ENCODE results near the gene LCN6. TPM values are rescaled to one million over a fixed set of nuclear protein-coding genes. Genes with fewer than 3 reads are reported as not detected.

Gene LCN6
- polyA plus RNA-seq, 1 donor from 2014 or later: not detected

DNA sequence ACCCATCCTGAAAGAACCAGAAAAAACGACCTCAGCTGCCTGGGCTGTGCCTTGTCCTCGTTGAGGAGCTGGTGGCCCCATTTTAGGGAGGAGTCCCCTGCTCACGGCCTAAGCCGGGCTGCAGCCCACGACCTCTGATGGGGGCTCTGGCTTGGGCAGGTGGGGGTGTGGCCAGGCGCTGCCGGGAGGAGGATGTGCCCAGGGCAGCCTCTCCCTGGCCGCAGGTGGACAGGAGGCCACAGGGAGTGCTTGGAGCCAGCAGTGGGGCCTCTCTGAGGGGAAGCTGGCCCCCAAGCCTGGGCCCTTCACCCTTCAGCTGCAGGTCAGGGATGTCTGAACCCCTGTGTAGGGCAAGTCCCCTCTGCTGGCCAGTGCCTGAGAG, 33.4 kb downstream of the LCN6 start:
- Histone ChIP-seq H3K9me2 (ENCODE audit: insufficient read depth, low read length) (no peaks in the 10 kb centered on the region), H2AFZ (ENCODE audit: low read depth, low read length) (no peak overlapping the region), H3K36me3 (ENCODE audit: insufficient read depth, low read length) (no peaks in the 10 kb centered on the region), H3K27ac (ENCODE audit: low read length) (no peak overlapping the region), H4K20me1 (ENCODE audit: insufficient read depth) (no peaks in the 10 kb centered on the region), H3K9ac (ENCODE audit: low read length) (no peak overlapping the region), H3K4me3 (ENCODE audit: low read length) (no peak overlapping the region), H3K27me3 (ENCODE audit: insufficient read depth, low read depth, low read length) (no peaks in the 10 kb centered on the region), H3K9me3 (ENCODE audit: low read length) (no peaks in the 10 kb centered on the region), H3K4me2 (ENCODE audit: low read length) (no peak overlapping the region), H3K79me2 (replicated peaks; ENCODE audit: insufficient read depth, low read length) (peaks cover 29% of the 10 kb centered on the region), H3F3A (ENCODE audit: insufficient read depth, low read length, poor library complexity, severe bottlenecking) (no peaks in the 10 kb centered on the region)
- TF ChIP-seq SMC3 (conservative IDR thresholded peaks at IDR 0.05; ENCODE audit: poor library complexity) (no peak), EZH2 (IDR thresholded peaks at IDR 0.05; ENCODE audit: borderline replicate concordance, insufficient read depth, low read length, poor library complexity, severe bottlenecking) (no peak), EP300 (conservative IDR thresholded peaks at IDR 0.05; ENCODE audit: poor library complexity, severe bottlenecking) (no peak), RAD21 (conservative IDR thresholded peaks at IDR 0.05) (no peak), POLR2AphosphoS5 (IDR thresholded peaks at IDR 0.05) (no peak), MXI1 (conservative IDR thresholded peaks at IDR 0.05; ENCODE audit: poor library complexity, severe bottlenecking) (no peak), TAF1 (IDR thresholded peaks at IDR 0.05; ENCODE audit: low read depth) (no peak)
- TF ChIP-seq, protein P1, sequence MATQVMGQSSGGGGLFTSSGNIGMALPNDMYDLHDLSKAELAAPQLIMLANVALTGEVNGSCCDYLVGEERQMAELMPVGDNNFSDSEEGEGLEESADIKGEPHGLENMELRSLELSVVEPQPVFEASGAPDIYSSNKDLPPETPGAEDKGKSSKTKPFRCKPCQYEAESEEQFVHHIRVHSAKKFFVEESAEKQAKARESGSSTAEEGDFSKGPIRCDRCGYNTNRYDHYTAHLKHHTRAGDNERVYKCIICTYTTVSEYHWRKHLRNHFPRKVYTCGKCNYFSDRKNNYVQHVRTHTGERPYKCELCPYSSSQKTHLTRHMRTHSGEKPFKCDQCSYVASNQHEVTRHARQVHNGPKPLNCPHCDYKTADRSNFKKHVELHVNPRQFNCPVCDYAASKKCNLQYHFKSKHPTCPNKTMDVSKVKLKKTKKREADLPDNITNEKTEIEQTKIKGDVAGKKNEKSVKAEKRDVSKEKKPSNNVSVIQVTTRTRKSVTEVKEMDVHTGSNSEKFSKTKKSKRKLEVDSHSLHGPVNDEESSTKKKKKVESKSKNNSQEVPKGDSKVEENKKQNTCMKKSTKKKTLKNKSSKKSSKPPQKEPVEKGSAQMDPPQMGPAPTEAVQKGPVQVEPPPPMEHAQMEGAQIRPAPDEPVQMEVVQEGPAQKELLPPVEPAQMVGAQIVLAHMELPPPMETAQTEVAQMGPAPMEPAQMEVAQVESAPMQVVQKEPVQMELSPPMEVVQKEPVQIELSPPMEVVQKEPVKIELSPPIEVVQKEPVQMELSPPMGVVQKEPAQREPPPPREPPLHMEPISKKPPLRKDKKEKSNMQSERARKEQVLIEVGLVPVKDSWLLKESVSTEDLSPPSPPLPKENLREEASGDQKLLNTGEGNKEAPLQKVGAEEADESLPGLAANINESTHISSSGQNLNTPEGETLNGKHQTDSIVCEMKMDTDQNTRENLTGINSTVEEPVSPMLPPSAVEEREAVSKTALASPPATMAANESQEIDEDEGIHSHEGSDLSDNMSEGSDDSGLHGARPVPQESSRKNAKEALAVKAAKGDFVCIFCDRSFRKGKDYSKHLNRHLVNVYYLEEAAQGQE (IDR thresholded peaks at IDR 0.05; ENCODE audit: borderline replicate concordance): no peak
- TF ChIP-seq, protein P2, sequence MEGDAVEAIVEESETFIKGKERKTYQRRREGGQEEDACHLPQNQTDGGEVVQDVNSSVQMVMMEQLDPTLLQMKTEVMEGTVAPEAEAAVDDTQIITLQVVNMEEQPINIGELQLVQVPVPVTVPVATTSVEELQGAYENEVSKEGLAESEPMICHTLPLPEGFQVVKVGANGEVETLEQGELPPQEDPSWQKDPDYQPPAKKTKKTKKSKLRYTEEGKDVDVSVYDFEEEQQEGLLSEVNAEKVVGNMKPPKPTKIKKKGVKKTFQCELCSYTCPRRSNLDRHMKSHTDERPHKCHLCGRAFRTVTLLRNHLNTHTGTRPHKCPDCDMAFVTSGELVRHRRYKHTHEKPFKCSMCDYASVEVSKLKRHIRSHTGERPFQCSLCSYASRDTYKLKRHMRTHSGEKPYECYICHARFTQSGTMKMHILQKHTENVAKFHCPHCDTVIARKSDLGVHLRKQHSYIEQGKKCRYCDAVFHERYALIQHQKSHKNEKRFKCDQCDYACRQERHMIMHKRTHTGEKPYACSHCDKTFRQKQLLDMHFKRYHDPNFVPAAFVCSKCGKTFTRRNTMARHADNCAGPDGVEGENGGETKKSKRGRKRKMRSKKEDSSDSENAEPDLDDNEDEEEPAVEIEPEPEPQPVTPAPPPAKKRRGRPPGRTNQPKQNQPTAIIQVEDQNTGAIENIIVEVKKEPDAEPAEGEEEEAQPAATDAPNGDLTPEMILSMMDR (IDR thresholded peaks at IDR 0.05; ENCODE audit: poor library complexity, severe bottlenecking): no peak

DNA sequence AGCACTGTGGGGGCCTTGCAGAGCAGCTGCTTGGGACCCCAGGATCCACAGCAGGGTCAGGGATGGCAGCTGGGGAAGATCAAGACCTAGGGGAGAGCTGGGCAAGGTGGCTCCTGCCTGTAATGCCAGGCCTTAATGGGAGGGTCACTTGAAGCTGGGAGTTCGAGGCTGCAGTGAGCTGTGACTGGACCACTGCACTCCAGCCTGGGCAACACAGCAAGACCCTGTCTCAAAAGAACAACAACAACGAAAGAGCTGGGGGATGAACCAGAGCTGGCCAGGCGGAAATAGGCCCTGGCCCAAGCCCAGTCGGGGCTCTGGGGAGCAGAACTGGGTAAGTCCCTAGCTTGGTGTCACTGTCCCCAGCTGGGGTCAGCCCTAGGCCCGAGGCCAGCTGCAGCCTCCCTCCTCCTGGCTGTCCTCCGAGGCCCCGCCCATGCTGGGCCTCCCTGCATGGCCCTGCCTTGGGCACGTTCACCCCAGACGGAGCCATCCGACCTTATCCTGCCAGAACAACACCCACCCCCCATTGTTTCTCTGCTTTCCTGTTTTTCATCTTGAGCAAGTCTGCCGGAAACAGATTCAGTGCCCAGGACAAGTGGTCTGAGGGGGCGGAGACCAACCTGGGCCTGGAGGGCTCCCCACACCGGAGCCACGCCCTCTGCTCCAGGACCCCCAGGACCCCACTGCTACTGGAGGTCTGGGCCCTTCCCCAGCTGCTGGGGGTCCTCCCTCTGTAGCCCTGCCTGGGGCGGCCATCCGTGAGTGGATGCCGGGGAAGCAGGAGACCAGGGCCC, 34.0 kb downstream of the LCN6 start:
- no peak overlapping the region for H3K27ac ChIP-seq (ENCODE audit: low read length)
- peak overlapping the region; percentile 82 for H3K9ac ChIP-seq (ENCODE audit: low read length)

More for the DNA sequence above, 34.0 kb downstream of the LCN6 start:
- no peaks in the 10 kb centered on the region for H3K36me3 ChIP-seq (ENCODE audit: insufficient read depth, low read length)
- no peaks in the 10 kb centered on the region for H3F3A ChIP-seq (ENCODE audit: insufficient read depth, low read length, poor library complexity, severe bottlenecking)
- no peaks in the 10 kb centered on the region for H3K9me3 ChIP-seq (ENCODE audit: low read length)
- no peaks in the 10 kb centered on the region for H3K9me2 ChIP-seq (ENCODE audit: insufficient read depth, low read length)
- peaks cover 29% of the 10 kb centered on the region for H3K79me2 ChIP-seq (replicated peaks; ENCODE audit: insufficient read depth, low read length)
- no peaks in the 10 kb centered on the region for H3K27me3 ChIP-seq (ENCODE audit: insufficient read depth, low read depth, low read length)
- no peaks in the 10 kb centered on the region for H4K20me1 ChIP-seq (ENCODE audit: insufficient read depth)
- H3K4me3 ChIP-seq (ENCODE audit: low read length): peak overlapping the region; percentile 92
- H3K4me2 ChIP-seq (ENCODE audit: low read length): peak overlapping the region; percentile 98
- H2AFZ ChIP-seq (ENCODE audit: low read depth, low read length): no peak overlapping the region
- TF ChIP-seq MXI1 (conservative IDR thresholded peaks at IDR 0.05; ENCODE audit: poor library complexity, severe bottlenecking): no peak
- no peak for TF ChIP-seq EP300 (conservative IDR thresholded peaks at IDR 0.05; ENCODE audit: poor library complexity, severe bottlenecking)
- no peak for TF ChIP-seq TAF1 (IDR thresholded peaks at IDR 0.05; ENCODE audit: low read depth)
- no peak for TF ChIP-seq SMC3 (conservative IDR thresholded peaks at IDR 0.05; ENCODE audit: poor library complexity)
